Measurements from ENCODE around the gene TTC14. TPM values are rescaled to one million over a fixed set of nuclear protein-coding genes. Genes with fewer than 3 reads are reported as not detected.
A peak's percentile ranks its signal among the peaks of the same experiment; 100 is the strongest.

Gene TTC14
- total RNA-seq = 10 to 100 TPM; 20.7 to 26.0 TPM

GRCh38 chr3:180601688-180602666 lies at the start of gene TTC14:
TSS of gene TTC14 (plus strand) at chr3:180602163. CDS start at chr3:180602262, 99 bp downstream.
- peaks cover 5% of the 10 kb centered on the region for H3K4me1 ChIP-seq
- peak within 1 kb of the TSS; percentile 89 for H3K4me3 ChIP-seq
- peak; percentile 91 for DNase-seq
- intact Hi-C loops (cut with DNase I) = no loop called here
- H3K9me3 ChIP-seq = no peaks in the 10 kb centered on the region
- TF ChIP-seq CTCF (IDR thresholded peaks at IDR 0.05) = no peak
- peak within 1 kb of the TSS; percentile 73 to 90 for H3K9ac ChIP-seq (ENCODE audit: low read depth in 2 of 2, low read length in 2 of 2)
- peak within 1 kb of the TSS; percentile 79 for H3K27ac ChIP-seq
- H3K27me3 ChIP-seq = no peaks in the 10 kb centered on the region
- peaks cover 10% of the 10 kb centered on the region for H3K36me3 ChIP-seq

GRCh38 chr3:180563406-180563805 lies 38.6 kb upstream of the TTC14 start:
- no peaks in the 10 kb centered on the region for H3K4me1 ChIP-seq
- no peak for TF ChIP-seq CTCF (IDR thresholded peaks at IDR 0.05)
- no peak overlapping the region for H3K27ac ChIP-seq
- H3K9me3 ChIP-seq = no peaks in the 10 kb centered on the region
- DNase-seq = no peak
- intact Hi-C loops (cut with DNase I) = no loop called here
- no peak overlapping the region for H3K4me3 ChIP-seq
- no peaks in the 10 kb centered on the region for H3K36me3 ChIP-seq
- no peak overlapping the region for H3K9ac ChIP-seq (ENCODE audit: low read depth in 2 of 2, low read length in 2 of 2)
- no peaks in the 10 kb centered on the region for H3K27me3 ChIP-seq

GRCh38 chr3:180564676-180565075 lies 37.3 kb upstream of the TTC14 start:
- Histone ChIP-seq H3K9me3 (no peaks in the 10 kb centered on the region), H3K9ac (ENCODE audit: low read depth in 2 of 2, low read length in 2 of 2) (no peak overlapping the region), H3K27ac (no peak overlapping the region), H3K27me3 (no peaks in the 10 kb centered on the region), H3K4me3 (no peak overlapping the region), H3K36me3 (no peaks in the 10 kb centered on the region), H3K4me1 (no peaks in the 10 kb centered on the region)
- intact Hi-C loops (cut with DNase I) = no loop called here
- no peak for TF ChIP-seq CTCF (IDR thresholded peaks at IDR 0.05)
- no peak for DNase-seq

- intact Hi-C loops (cut with DNase I) = no loop called here
- no peak overlapping the region for H3K4me3 ChIP-seq
- no peak overlapping the region for H3K9ac ChIP-seq (ENCODE audit: low read depth in 2 of 2, low read length in 2 of 2)
- no peaks in the 10 kb centered on the region for H3K36me3 ChIP-seq
- no peak for TF ChIP-seq CTCF (IDR thresholded peaks at IDR 0.05)
- H3K27me3 ChIP-seq = no peaks in the 10 kb centered on the region
- H3K27ac ChIP-seq = no peak overlapping the region
- no peaks in the 10 kb centered on the region for H3K4me1 ChIP-seq
- DNase-seq = no peak
- no peaks in the 10 kb centered on the region for H3K9me3 ChIP-seq
Measured at GRCh38 chr3:180570238-180570637, 31.7 kb upstream of the TTC14 start.

GRCh38 chr3:180571831-180572598 lies 29.9 kb upstream of the TTC14 start:
- Histone ChIP-seq H3K4me3 (no peak overlapping the region), H3K4me1 (no peaks in the 10 kb centered on the region), H3K9me3 (no peaks in the 10 kb centered on the region), H3K36me3 (no peaks in the 10 kb centered on the region), H3K27me3 (no peaks in the 10 kb centered on the region), H3K9ac (ENCODE audit: low read depth in 2 of 2, low read length in 2 of 2) (no peak overlapping the region), H3K27ac (no peak overlapping the region)
- DNase-seq = no peak
- intact Hi-C loops (cut with DNase I) = no loop called here
- TF ChIP-seq CTCF (IDR thresholded peaks at IDR 0.05) = no peak
